Retina (tissue), 1 donor: Measurements from ENCODE around the gene ADGRE1.

Experiments used
- DNase-seq: peaks from one replicate; pipeline ENCODE4 v3.0.0-alpha.2; 2016

Gene ADGRE1

DNA sequence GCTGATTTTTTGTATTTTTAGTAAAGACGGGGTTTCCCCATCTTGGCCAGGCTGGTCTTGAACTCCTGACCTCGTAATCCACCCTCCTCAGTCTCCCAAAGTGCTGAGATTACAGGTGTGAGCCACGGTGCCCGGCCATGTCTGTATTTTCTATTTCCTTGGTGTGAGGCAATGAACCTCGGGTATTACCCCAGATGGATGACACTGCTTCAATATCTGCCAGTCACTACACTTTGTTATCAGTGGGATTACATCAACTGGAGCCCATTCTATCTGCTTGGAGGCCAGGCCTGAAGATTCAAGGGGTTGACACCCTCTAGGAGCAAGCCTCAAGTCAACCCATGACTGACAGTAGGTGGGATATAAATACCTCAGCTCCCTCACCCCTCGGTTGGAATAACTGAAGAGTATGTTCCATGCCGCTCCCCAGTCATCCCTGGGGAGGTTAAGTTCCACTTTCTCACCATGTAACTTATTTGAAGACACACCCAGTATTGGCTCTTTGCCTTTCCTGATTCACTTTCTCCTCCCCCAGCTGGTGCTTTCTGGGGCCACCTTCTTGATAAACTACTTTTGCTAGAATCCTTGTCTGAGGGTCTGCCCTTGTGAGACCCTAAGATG lies 992 bp upstream of the ADGRE1 start:
- no peak for DNase-seq

DNA sequence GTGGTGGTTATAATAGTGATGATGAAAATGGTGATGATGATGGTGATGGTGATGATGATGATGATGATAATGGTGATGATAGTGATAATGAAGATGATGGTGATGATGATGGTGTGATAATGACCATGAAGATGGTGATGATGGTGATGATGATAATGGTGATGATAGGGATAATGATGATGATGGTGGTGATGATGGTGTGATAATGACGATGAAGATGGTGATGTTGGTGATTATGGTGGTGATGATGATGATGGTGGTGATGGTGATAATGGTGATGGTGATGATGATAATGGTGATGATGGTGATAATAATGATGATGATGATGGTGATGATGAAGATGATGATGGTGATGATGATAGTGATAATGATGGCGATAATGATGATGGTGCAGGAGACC lies 1.6 kb downstream of the ADGRE1 start:
- DNase-seq, result no peak

DNA sequence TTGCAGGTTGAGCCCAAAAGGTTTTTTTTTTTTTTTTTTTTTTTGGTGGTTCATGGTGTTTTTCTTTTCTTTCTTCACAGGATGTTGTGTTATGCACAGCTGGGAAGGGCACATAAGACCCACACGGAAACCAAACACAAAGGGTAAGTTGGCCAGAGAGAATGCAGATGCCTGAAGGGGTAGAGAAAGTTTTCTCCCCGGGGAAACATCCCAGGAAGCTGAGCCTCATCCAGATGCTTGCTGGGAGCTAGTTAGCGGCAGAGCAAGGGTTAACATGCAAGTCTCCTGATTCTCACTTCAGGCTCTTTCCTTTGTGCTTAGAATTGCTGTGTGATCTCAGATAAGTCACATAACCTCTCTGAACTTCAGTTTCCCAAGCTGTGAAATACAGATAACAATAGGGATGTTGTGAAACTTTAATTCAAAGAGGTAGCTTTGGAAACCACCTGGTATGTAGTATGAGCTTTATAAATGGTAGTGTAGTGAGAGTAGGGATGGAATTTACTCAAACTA lies 3.1 kb downstream of the ADGRE1 start:
- DNase-seq, result no peak

DNA sequence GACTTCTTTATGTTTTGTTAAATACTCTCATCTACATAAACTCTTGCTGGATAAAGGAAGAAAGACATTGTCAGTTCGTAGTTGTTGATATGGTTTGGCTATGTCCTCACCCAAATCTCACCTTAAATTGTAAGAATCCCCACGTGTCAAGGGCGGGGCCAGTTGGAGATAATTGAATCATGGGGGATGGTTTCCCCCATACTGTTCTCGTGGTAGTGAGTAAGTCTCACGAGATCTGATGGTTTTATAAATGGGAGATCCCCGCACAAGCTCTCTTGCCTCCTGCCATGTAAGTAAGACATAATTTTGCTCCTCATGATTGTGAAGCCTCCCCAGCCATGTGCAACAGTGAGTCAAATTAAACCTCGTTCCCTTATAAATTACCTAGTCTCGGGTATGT lies 3.6 kb downstream of the ADGRE1 start:
- DNase-seq, result no peak

DNA sequence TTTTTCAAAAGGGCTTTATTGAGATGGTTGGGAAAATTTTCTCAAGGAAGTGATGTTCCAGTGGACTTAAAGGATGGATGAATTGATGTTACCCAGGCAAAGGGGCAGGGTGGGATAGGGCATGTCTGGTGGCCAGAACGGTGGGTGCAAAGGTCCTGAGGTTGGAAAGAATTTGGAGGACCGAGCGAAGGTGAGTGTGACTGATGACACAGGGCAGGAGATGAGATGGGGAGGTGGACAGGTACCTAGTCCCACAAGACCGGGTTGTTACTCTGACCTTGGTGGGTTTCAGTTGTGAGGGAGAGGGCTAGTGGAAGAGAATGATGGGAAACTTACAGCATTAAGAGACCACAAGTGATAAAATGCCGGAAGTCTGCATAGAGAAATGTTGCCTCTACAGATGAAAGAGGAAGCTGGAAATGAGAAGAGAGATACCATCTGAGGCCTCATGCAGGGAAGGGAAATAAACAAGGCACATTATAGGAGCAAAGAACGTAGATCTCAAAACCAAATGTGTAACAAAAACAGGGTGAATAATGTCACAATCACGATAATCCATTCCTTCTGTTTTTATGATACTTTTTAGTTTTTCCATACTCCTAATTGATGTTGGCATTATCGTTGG lies 4.5 kb downstream of the ADGRE1 start:
- no peak for DNase-seq

DNA sequence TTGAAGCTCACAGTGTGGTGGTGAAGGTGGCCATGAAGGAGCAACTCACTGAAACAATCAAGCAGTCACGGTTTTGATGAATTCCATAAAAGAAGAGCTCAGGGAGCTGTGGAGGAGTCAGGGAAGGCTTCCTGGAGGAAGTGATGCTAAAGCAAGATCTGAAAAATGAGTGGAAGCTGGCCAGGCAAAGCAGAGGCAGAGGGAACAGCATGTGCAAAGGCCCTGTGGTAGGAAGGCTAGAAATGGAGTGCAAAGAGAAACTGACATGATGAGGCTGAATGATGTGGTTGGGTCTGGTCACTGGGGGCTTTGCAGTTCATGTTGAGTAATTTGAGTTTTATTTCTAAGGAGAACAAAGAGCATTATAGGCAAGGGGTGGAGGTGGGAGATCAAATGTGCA lies 6.9 kb downstream of the ADGRE1 start:
- no peak for DNase-seq

DNA sequence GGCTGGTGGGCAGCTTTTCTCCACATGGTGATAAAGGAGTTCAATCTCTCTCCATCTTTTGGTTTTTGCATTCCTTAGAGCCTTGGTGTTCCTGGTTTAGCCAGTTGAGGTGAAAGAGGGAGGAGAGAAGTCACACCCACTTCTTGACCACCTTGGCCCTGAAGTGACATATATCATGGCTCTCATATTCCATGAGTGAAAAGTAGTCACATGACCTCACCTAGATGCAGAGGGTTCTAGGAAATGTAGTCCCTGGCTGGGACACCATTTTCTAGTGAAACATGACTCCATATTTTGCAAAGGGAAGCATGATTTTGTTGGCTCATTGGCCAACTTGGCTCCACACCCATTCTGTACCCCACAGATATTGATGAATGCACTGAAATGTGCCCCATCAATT lies 16.1 kb downstream of the ADGRE1 start:
- no peak for DNase-seq

DNA sequence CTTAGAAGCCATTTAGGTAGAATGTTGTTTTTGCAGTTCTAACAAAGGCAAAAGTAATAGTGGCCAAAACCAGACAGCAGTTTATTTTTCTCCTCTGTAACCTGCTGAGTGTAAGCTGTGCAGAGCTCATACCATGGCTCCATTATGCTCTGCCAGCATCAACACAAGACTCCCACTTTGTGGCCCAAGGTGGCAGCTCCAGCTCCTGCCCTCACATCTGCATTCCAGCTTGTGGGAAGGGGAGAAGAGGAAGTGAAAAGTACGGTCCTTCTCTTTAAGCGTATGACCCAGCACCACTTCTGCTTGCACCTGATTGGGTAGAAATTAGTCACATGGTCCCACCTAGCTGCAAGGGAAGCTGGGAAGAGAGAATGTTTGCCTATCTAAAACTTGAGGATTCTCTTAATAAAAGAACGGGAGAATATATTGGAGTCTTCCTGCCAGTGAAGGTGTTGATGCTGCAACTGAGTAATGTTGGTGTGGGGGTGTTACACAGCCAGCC lies 19.2 kb downstream of the ADGRE1 start:
- no peak for DNase-seq

DNA sequence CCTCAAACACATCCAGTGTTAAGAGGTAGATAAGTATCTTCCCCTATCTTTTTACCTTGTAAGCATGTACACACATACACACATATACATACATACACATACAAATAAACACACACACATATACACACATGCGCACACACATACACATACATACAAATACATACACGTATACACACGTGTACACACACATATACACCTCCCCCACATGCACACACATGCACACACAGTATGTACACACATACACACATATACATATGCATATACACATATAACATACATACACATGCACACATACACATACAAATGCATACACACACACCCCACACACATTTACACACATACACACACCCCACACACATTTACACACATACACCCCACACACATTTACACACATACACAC lies 24.1 kb downstream of the ADGRE1 start:
- DNase-seq, result no peak

DNA sequence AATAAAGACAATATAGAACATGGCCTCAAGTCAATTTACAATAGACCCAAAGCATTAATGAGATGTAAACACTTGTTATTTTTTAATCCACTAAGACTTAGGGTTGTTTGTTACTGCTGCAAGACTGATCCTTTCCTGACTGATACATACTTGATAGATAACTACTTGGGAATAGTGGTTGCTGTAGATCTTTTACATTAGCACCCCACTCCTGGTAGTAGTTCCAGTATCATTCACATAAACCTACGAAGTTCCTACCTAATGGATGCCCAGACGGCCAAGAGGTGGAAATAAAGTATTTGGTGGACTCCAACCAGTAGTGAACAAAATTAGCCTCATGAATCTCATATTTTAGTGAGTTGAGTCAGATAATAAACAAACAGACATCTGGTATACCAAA lies 26.9 kb downstream of the ADGRE1 start:
- no peak for DNase-seq

DNA sequence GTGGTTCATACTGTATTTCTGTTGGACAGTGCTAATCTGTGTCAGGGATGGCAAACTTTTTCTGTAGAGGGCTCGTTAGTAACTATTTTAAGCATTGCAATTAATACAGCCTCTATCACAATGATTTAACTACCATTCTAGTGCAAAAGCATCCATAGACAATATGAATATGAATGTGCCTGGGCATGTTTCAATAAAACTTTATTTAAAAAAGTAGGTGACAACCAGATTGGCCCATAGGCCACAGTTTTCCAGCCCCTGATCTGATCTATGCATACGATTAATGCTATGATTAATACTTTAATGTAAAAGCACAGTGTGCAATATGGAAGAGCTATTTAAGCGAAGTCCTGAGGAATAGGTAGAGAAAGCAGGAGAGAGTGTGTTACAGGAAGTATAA lies 29.6 kb downstream of the ADGRE1 start:
- no peak for DNase-seq

DNA sequence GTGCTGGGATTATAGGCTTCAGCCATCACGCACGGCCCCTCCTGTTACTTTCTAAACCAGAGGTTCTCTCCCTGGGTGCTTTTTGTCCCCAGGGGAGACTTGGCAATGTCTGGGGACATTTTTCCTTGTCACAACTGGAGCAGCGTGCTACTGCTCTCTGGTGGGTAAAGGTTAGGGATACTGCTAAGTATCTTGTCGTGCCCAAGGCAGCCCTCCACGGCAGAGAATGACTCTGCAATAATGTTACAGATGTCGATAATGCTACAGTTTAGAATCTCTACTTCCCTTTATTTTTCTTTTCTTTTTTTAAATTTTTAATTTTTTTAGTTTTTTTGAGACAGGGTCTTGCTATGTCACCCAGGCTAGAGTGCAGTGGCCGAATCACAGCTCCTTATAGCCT lies 38.0 kb downstream of the ADGRE1 start:
- no peak for DNase-seq

DNA sequence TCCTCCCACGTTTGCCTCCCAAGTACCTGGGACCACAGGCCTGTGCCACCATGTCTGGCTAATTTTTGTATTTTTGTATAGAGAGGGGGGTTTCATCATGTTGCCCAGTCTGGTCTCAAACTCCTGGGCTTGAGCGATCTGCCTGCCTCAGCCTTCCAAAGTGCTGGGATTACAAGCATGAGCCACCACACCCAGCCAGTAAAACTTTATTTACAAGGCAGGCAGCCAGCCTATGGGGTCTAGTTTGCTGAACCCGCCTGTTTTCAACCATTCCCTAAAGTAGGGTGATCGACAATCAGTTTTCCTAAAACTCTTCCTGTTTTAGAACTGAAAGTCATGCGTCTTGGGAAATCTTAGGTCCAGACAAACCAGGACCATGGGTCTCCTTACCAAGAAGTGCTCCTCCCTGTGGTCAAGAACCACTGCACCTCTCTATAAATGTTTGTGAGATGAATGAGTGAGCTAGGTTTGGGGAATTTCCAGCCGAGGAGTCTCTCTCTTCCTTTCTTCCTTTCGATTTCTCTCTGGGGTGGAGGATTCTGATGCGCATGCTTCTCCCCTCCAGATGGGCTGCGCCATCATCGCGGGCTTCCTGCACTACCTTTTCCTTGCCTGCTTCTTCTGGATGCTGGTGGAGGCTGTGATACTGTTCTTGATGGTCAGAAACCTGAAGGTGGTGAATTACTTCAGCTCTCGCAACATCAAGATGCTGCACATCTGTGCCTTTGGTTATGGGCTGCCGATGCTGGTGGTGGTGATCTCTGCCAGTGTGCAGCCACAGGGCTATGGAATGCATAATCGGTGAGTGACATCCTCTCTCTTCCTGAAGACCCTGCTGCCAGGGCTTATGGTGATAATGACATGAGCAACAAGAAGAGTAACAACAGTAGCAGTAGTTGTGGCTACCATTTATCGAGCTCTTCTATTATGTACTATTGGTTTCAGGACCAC lies 38.7 kb downstream of the ADGRE1 start:
- DNase-seq, result no peak

DNA sequence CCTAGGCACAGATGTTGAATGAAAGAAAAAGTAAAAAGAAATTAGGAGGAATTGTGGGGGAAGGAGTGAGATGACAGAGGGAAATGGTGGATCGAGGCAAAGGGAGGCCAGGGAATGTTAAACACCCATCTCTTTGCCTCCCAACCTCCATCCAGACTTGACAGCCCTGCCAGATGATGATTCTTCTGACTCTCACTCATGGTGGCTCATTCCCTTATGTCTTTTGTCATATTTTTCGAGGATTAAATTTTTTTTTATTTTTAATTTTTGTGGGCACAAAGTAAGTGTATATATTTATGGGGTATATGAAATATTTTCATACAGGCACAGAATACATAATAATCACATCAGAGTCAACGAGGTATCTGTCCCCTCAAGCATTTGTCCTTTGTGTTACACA lies 42.8 kb downstream of the ADGRE1 start:
- no peak for DNase-seq

DNA sequence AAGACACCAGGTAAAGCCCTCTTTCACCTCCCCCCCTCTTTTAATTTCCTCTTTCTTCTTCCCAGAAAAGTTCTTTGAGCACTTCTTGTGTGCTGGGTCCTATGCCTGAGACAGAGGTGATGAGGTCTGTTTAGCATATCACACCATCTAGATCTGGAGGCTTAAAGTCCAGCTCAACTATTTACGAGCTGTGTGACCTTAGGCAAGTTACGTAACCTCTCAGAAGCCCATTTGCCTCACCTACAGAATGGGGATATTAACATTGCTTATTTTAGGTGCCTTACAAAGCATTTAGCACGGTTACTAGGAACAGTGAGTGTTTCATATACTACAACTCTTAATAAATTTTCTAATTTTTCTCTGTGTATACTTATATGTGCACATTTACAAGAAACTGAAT lies 47.7 kb downstream of the ADGRE1 start:
- DNase-seq, result no peak

DNA sequence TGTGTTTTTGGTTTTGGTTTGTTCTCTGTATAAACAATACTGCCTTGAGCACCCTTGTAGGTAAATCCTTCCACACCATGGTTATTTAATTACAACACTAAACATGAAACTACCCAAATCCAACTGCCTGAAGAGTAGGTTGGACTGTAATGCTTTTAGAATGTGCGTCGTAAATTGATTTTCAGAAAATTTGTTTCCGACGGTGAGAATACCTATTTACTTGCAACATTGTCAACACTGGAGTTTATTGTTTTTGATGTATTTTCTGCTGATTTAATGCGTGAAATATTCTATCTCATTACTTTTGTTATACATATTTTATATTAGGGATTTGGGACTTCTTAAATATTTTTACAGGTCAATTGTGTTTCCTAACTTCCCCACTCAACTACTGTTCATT lies 48.2 kb downstream of the ADGRE1 start:
- DNase-seq, result no peak

DNA sequence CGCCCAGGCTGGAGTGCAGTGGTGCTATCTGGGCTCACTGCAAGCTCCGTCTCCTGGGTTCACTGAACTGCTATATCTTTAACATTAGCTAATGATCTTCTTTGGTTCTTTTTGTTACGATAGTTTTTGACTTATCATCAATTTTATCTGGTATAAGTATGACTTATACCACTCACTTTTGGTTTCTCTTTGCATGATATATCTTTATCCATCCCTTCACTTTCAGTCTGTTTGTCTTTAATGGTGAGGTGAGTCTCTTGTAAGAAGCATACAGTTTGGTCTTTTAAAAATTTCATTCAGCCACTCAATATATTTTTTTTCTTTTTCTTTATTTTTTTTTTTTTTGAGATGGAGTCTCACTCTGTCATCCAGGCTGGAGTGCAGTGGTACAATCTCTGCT lies 58.4 kb downstream of the ADGRE1 start:
- DNase-seq, result no peak

DNA sequence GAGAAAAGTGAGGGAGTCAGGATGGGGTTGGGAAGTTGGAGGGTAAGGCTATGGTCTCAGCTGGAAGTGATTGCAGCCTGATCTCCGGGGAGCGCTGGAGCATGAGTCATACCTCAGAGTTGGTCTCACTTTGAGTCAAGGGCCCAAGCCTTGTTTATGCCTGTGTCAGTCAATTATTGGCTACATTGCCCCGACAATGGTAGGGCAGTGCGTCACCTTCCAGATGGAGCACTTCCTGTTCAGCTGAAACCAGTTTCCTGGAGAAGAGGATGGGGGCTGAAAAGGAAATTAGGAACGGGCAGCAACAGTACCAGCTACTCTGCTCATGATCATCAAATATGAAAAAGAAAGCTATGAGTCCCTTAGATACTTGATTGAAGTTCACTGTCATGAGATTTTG lies 60.4 kb downstream of the ADGRE1 start:
- DNase-seq, result no peak

DNA sequence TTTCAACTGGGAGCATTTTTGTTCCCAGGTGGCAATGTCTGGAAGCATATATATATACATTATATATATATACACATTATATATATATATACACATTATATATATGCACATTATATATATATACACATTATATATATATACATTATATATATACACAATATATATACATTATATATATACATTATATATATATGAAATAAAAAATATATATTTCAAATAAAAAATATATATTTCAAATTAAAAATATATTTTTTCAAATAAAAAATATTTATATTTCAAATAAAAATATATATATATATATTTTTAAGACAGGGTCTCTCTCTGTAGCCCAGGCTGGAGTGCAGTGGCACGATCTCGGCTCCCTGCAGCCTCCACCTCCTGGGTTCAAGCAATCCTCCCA lies 61.5 kb downstream of the ADGRE1 start:
- DNase-seq, result no peak

DNA sequence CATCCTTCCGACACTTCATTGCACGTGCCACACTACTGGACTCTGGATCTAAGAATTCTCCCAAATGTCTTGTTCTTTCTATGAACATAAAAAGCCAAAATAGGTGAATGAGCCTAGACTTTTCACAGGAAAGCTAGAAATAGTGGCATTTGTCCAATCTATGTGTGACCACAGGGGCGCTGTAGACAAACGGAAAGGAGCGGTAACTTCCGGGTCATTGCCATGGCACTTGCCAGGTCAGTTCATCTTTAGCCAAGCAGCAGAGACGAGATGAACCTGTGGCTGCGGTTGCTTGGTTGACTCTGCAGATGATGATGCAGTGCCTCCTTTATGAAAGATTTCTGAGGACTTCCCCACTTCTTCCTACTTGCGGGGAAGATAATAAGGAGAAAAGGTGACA lies 65.6 kb downstream of the ADGRE1 start:
- DNase-seq, result no peak

DNA sequence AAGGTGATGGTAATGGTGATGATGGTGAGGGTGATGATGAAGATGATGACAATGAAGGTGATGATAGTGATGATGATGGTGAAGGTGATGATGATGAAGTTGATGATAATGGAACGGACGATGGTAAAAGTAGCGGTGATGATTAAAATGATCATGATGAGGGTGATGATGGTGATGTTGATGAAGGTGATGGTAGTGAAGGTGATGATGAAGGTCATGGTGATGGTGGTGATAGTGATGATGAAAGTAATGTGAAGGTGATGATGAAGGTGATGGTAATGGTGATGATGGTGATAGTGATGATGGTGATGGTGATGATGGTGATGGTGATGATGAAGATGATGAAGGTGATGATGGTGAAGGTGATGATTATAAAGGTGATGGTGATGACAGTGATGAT lies 67.7 kb downstream of the ADGRE1 start:
- no peak for DNase-seq

DNA sequence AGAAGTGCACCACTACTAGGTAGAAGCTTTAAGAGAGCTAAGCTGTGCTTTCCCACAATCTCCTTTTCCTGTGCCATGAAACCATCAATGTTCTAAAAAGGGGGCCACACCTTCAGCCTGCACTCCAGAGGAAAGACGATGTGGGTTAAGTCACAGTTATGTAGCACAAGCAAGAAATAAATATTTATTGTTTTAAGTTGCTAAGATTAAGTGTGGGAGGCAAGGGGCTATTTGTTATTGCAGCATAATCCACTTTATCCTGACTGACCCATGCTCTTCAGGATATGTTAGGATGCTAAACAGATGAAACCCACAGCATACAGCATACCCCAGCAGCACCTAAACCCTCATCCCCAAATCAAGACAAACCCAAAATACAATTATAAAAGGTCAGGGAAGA lies 69.2 kb downstream of the ADGRE1 start:
- DNase-seq, result no peak

DNA sequence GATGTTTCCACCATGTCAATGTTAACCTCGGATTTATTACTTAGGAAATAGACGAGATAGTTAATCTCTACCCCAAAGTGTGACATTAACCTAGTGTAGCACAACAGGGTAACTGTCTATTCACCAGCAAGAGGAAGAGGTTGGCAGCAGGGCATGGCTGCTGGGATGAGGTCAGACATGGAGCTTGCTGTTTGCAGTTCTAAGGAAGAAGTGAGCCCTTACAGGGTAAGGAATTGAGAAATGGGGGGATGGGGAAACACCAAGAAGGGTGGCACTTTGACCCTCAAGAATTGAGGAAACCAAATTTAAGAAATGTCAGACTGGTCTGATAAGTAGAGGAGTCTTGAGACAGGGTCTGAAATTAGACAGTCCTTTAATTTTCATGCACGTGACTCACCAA lies 71.4 kb downstream of the ADGRE1 start:
- no peak for DNase-seq
